KMS-11 (cell line): ENCODE data around the gene HELZ.

Experiments
- H2AFZ ChIP-seq: fragments of 200-600 bp; sonication (generic); 2 replicates; pipeline ENCODE4 v1.6.1; 2016; ENCODE audit warnings: antibody characterized with exemption, mixed run types, low read depth
- H3K27ac ChIP-seq: fragments of 200-600 bp; sonication (generic); 2 replicates; pipeline ENCODE4 v1.6.1; 2016; ENCODE audit warnings: mild to moderate bottlenecking, mixed run types
- H3K27me3 ChIP-seq: fragments of 200-600 bp; sonication (generic); 2 replicates; pipeline ENCODE4 v1.6.1; 2017; ENCODE audit warnings: mild to moderate bottlenecking, low read depth, mixed run types, moderate library complexity; ENCODE audit not compliant: insufficient read depth
- H3K36me3 ChIP-seq: fragments of 200-600 bp; sonication (generic); 2 replicates; pipeline ENCODE4 v1.6.1; 2017; ENCODE audit warnings: mild to moderate bottlenecking, mixed run types; ENCODE audit not compliant: insufficient read depth
- H3K4me1 ChIP-seq: fragments of 200-600 bp; sonication (generic); 2 replicates; pipeline ENCODE4 v1.6.1; 2016; ENCODE audit warnings: mild to moderate bottlenecking, low read depth, mixed run types; ENCODE audit not compliant: poor library complexity, severe bottlenecking
- H3K4me2 ChIP-seq: fragments of 200-600 bp; sonication (generic); 2 replicates; pipeline ENCODE4 v1.7.0; 2016; ENCODE audit warnings: mild to moderate bottlenecking, mixed run types
- H3K4me3 ChIP-seq: fragments of 200-600 bp; sonication (generic); IDR thresholded peaks from 2 replicates; pipeline ENCODE4 v1.6.1; 2017; ENCODE audit warnings: low read depth, low read length, mixed read lengths; ENCODE audit not compliant: insufficient read depth
- H3K79me2 ChIP-seq: fragments of 200-600 bp; sonication (generic); 2 replicates; pipeline ENCODE4 v1.6.1; 2016; ENCODE audit warnings: low read depth, mixed run types; ENCODE audit not compliant: insufficient read depth
- H3K9ac ChIP-seq: fragments of 200-600 bp; sonication (generic); 2 replicates; pipeline ENCODE4 v1.6.1; 2016; ENCODE audit warnings: mild to moderate bottlenecking, mixed run types
- H4K20me1 ChIP-seq: fragments of 200-600 bp; sonication (generic); 2 replicates; pipeline ENCODE4 v1.6.1; 2016; ENCODE audit warnings: mild to moderate bottlenecking, mixed run types; ENCODE audit not compliant: insufficient read depth
- TF ChIP-seq, protein P1 (sequence below): fragments of 200-600 bp; sonication (generic); conservative IDR thresholded peaks from 2 replicates; pipeline ENCODE4 v1.6.1; 2017; ENCODE audit warnings: low read depth, mild to moderate bottlenecking, antibody characterized with exemption, low read length, moderate library complexity, mixed read lengths

HELZ gene

GRCh38 chr17:67248291-67248690, 3.3 kb upstream of the HELZ start:
- no peaks in the 10 kb centered on the region for H4K20me1 ChIP-seq
- TF ChIP-seq, protein P1, sequence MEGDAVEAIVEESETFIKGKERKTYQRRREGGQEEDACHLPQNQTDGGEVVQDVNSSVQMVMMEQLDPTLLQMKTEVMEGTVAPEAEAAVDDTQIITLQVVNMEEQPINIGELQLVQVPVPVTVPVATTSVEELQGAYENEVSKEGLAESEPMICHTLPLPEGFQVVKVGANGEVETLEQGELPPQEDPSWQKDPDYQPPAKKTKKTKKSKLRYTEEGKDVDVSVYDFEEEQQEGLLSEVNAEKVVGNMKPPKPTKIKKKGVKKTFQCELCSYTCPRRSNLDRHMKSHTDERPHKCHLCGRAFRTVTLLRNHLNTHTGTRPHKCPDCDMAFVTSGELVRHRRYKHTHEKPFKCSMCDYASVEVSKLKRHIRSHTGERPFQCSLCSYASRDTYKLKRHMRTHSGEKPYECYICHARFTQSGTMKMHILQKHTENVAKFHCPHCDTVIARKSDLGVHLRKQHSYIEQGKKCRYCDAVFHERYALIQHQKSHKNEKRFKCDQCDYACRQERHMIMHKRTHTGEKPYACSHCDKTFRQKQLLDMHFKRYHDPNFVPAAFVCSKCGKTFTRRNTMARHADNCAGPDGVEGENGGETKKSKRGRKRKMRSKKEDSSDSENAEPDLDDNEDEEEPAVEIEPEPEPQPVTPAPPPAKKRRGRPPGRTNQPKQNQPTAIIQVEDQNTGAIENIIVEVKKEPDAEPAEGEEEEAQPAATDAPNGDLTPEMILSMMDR, result no peak
- H3K36me3 ChIP-seq, result no peaks in the 10 kb centered on the region
- no peak overlapping the region for H3K4me3 ChIP-seq
- peaks cover 8% of the 10 kb centered on the region for H3K4me1 ChIP-seq
- no peaks in the 10 kb centered on the region for H3K27me3 ChIP-seq
- H2AFZ ChIP-seq, result no peak overlapping the region
- peaks cover 14% of the 10 kb centered on the region for H3K79me2 ChIP-seq
- H3K4me2 ChIP-seq, result no peak overlapping the region
- no peak overlapping the region for H3K9ac ChIP-seq
- no peak overlapping the region for H3K27ac ChIP-seq

DNA sequence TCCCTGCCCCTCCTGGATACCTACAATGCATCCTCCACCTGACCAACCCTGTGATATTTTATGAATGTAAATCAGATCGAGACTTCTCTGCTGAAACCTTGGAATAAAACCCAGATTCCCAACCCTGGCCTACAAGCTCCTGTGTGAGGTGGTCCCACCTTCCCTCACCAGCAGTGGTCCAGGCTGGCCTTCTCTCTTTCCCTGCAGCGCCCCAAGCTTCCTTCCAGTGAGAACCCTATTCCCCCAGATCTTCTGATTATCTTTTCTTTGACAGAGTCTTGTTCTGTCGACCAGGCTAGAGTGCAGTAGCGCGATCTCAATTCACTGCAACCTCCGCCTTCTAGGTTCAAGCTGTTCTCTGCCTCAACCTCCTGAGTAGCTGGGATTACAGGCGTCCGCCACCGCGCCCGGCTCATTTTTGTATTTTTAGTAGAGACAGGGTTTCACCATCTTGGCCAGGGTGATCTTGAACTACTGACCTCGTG, 2.5 kb upstream of the HELZ start:
- Histone ChIP-seq H3K4me1 (peaks cover 16% of the 10 kb centered on the region), H3K36me3 (no peaks in the 10 kb centered on the region), H3K4me3 (no peak overlapping the region), H3K27me3 (no peaks in the 10 kb centered on the region), H3K27ac (no peak overlapping the region), H4K20me1 (no peaks in the 10 kb centered on the region), H2AFZ (no peak overlapping the region), H3K79me2 (peaks cover 23% of the 10 kb centered on the region), H3K9ac (no peak overlapping the region), H3K4me2 (no peak overlapping the region)
- TF ChIP-seq, protein P1, result no peak

GRCh38 chr17:67246653-67247415, 1.8 kb upstream of the HELZ start:
- Histone ChIP-seq H3K27me3 (no peaks in the 10 kb centered on the region), H4K20me1 (no peaks in the 10 kb centered on the region), H3K4me1 (peaks cover 20% of the 10 kb centered on the region), H3K9ac (no peak overlapping the region), H3K27ac (no peak overlapping the region), H3K4me2 (no peak overlapping the region), H3K79me2 (peaks cover 26% of the 10 kb centered on the region), H2AFZ (no peak overlapping the region), H3K36me3 (no peaks in the 10 kb centered on the region), H3K4me3 (no peak overlapping the region)
- TF ChIP-seq, protein P1, result no peak

GRCh38 chr17:67246403-67246652, 1.3 kb upstream of the HELZ start:
- TF ChIP-seq, protein P1, result no peak
- Histone ChIP-seq H3K4me1 (peaks cover 22% of the 10 kb centered on the region), H3K27me3 (no peaks in the 10 kb centered on the region), H3K36me3 (no peaks in the 10 kb centered on the region), H3K4me3 (no peak overlapping the region), H3K27ac (no peak overlapping the region), H3K79me2 (peaks cover 31% of the 10 kb centered on the region), H3K4me2 (peak overlapping the region; percentile 86), H3K9ac (no peak overlapping the region), H2AFZ (0 out of 2 replicates have a peak overlapping the region, but pooled peaks have one; percentile 98), H4K20me1 (no peaks in the 10 kb centered on the region)
